H9 (cell line): ENCODE measurements around the gene MTTP. TPM values are rescaled to one million over a fixed set of nuclear protein-coding genes. Genes with fewer than 3 reads are reported as not detected.

Experiments
- DNase-seq: peaks from one replicate; pipeline ENCODE4 v3.0.0-alpha.2; 2017
- H2AFZ ChIP-seq: one replicate; pipeline ENCODE4 v1.6.1; 2013; ENCODE audit warnings: mild to moderate bottlenecking, low read length, control low read depth, moderate library complexity
- H2AK5ac ChIP-seq: 2 replicates; pipeline ENCODE4 v1.6.1; 2013; ENCODE audit warnings: low read length, control low read depth, mixed read lengths; ENCODE audit not compliant: insufficient read length
- H2BK120ac ChIP-seq: one replicate; pipeline ENCODE4 v1.6.1; 2013; ENCODE audit warnings: low read depth, mild to moderate bottlenecking, low read length, control low read depth, inconsistent platforms; ENCODE audit not compliant: poor library complexity, severe bottlenecking
- H2BK12ac ChIP-seq: 2 replicates; pipeline ENCODE4 v1.6.1; 2013; ENCODE audit warnings: low read length, control low read depth, mixed read lengths, low read depth; ENCODE audit not compliant: insufficient read length
- H2BK15ac ChIP-seq: 2 replicates; pipeline ENCODE4 v1.6.1; 2013; ENCODE audit warnings: low read depth, low read length, control low read depth
- H2BK20ac ChIP-seq: one replicate; pipeline ENCODE4 v1.6.1; 2013; ENCODE audit warnings: low read depth, mild to moderate bottlenecking, low read length, control low read depth, inconsistent platforms; ENCODE audit not compliant: poor library complexity, severe bottlenecking
- H2BK5ac ChIP-seq: 2 replicates; pipeline ENCODE4 v1.6.1; 2013; ENCODE audit warnings: low read length, control low read depth, mixed read lengths; ENCODE audit not compliant: insufficient read length
- H3K14ac ChIP-seq: 2 replicates; pipeline ENCODE4 v1.6.1; 2013; ENCODE audit warnings: low read length, control low read depth; ENCODE audit not compliant: insufficient read depth
- H3K18ac ChIP-seq: 2 replicates; pipeline ENCODE4 v1.6.1; 2013; ENCODE audit warnings: low read depth, mild to moderate bottlenecking, mixed read lengths, low read length, control low read depth; ENCODE audit not compliant: insufficient read length
- H3K23ac ChIP-seq: 2 replicates; pipeline ENCODE4 v1.6.1; 2013; ENCODE audit warnings: low read length, control low read depth, mixed read lengths, low read depth; ENCODE audit not compliant: insufficient read length
- H3K23me2 ChIP-seq: 2 replicates; pipeline ENCODE4 v1.6.1; 2013; ENCODE audit warnings: low read depth, mild to moderate bottlenecking, mixed read lengths, low read length, control low read depth; ENCODE audit not compliant: insufficient read length, poor library complexity, severe bottlenecking
- H3K27ac ChIP-seq: 2 replicates; pipeline ENCODE4 v1.5.1; 2013; ENCODE audit warnings: low read length, control low read depth, mixed read lengths, low read depth; ENCODE audit not compliant: insufficient read length
- H3K27me3 ChIP-seq: 2 replicates; pipeline ENCODE4 v1.6.1; 2013; ENCODE audit warnings: low read length, control low read depth, inconsistent platforms; ENCODE audit not compliant: insufficient read depth
- H3K4ac ChIP-seq: 2 replicates; pipeline ENCODE4 v1.6.1; 2013; ENCODE audit warnings: low read depth, mild to moderate bottlenecking, control low read depth, inconsistent platforms, low read length, moderate library complexity
- H3K4me1 ChIP-seq: 2 replicates; pipeline ENCODE4 v1.6.1; 2013; ENCODE audit warnings: low read length, control low read depth, inconsistent platforms; ENCODE audit not compliant: insufficient read depth
- H3K4me2 ChIP-seq: 2 replicates; pipeline ENCODE4 v1.6.1; 2013; ENCODE audit warnings: low read length, control low read depth, mixed read lengths; ENCODE audit not compliant: insufficient read length, insufficient read depth
- H3K56ac ChIP-seq: 2 replicates; pipeline ENCODE4 v1.6.1; 2013; ENCODE audit warnings: low read depth, mild to moderate bottlenecking, mixed read lengths, low read length, control low read depth; ENCODE audit not compliant: insufficient read length
- H3K79me1 ChIP-seq: 2 replicates; pipeline ENCODE4 v1.6.1; 2013; ENCODE audit warnings: low read depth, mild to moderate bottlenecking, moderate library complexity, low read length, control low read depth, inconsistent platforms; ENCODE audit not compliant: insufficient read depth, poor library complexity, severe bottlenecking
- H3K79me2 ChIP-seq: 2 replicates; pipeline ENCODE4 v1.6.1; 2013; ENCODE audit warnings: low read length, control low read depth, inconsistent platforms; ENCODE audit not compliant: insufficient read depth
- H3K9ac ChIP-seq: 2 replicates; pipeline ENCODE4 v1.6.1; 2013; ENCODE audit warnings: low read length, control low read depth, mixed read lengths; ENCODE audit not compliant: insufficient read length; ENCODE audit errors: extremely low read depth
- H3K9me3 ChIP-seq: one replicate; pipeline ENCODE4 v1.6.1; 2013; ENCODE audit warnings: low read depth, low read length, inconsistent platforms; ENCODE audit not compliant: control insufficient read depth
- H3T11ph ChIP-seq: one replicate; pipeline ENCODE4 v1.6.1; 2013; ENCODE audit warnings: mild to moderate bottlenecking, low read length, control low read depth, inconsistent platforms
- H4K20me1 ChIP-seq: one replicate; pipeline ENCODE4 v1.6.1; 2013; ENCODE audit not compliant: control insufficient read depth, insufficient read length, insufficient read depth
- H4K5ac ChIP-seq: 2 replicates; pipeline ENCODE4 v1.6.1; 2013; ENCODE audit warnings: low read depth, mild to moderate bottlenecking, mixed read lengths, low read length, control low read depth; ENCODE audit not compliant: insufficient read length
- H4K8ac ChIP-seq: replicated peaks from 2 replicates; pipeline ENCODE4 v1.6.1; 2013; ENCODE audit warnings: low read length, control low read depth, mixed read lengths, low read depth; ENCODE audit not compliant: insufficient read length
- H4K91ac ChIP-seq: 2 replicates; pipeline ENCODE4 v1.6.1; 2013; ENCODE audit warnings: low read depth, mild to moderate bottlenecking, moderate library complexity, mixed read lengths, low read length, control low read depth; ENCODE audit not compliant: insufficient read length
- H3K27ac Mint-ChIP-seq, 3 experiments: 2 replicates in 2 of 3; 3 replicates in 1 of 3; pipeline ENCODE4 v1.8.0; 2020 to 2021; ENCODE audit warnings: mixed read lengths in 3 of 3, mild to moderate bottlenecking in 1 of 3, moderate library complexity in 1 of 3
- H3K27me3 Mint-ChIP-seq: 2 replicates; pipeline ENCODE4 v1.8.0; 2021; ENCODE audit warnings: low read depth, mild to moderate bottlenecking, moderate library complexity, mixed read lengths
- H3K36me3 Mint-ChIP-seq, 3 experiments: 2 replicates in 2 of 3; 3 replicates in 1 of 3; pipeline ENCODE4 v1.8.0; 2020 to 2021; ENCODE audit warnings: low read depth in 3 of 3, mixed read lengths in 3 of 3; ENCODE audit not compliant: insufficient read depth in 1 of 3
- H3K4me1 Mint-ChIP-seq, 2 experiments: 2 replicates each; pipeline ENCODE4 v1.8.0; 2020; ENCODE audit warnings: mixed read lengths in 2 of 2
- H3K4me3 Mint-ChIP-seq, 2 experiments: 2 replicates in 1 of 2; 3 replicates in 1 of 2; pipeline ENCODE4 v1.8.0; 2020 to 2021; ENCODE audit warnings: mild to moderate bottlenecking in 2 of 2, mixed read lengths in 2 of 2, moderate library complexity in 1 of 2
- H3K9me3 Mint-ChIP-seq, 2 experiments: 2 replicates in 1 of 2; 3 replicates in 1 of 2; pipeline ENCODE4 v1.8.0; 2020; ENCODE audit warnings: mild to moderate bottlenecking in 2 of 2, mixed read lengths in 2 of 2, moderate library complexity in 1 of 2
- CTCF ChIP-seq: fragments of 200-600 bp; sonication (generic); conservative IDR thresholded peaks from 3 replicates; pipeline ENCODE4 v1.8.0; 2021; ENCODE audit warnings: antibody characterized with exemption, mild to moderate bottlenecking
- WGBS: extraction: QIAGEN DNeasy Blood & Tissue Kit; methylation state at CpG from one replicate; pipeline ENCODE4 v1.1.7; 2013; ENCODE audit warnings: missing lambda C conversion rate, low lambda C conversion rate, mixed read lengths; ENCODE audit not compliant: insufficient read length; ENCODE audit errors: extremely low coverage; 5-methylcytosine and 5-hydroxymethylcytosine counted together
- total RNA-seq: library from RNA; stranded (reverse); gene quantifications from 2 replicates; pipeline ENCODE4 v1.2.1, GENCODE V29; 2021

The MTTP gene
- total RNA-seq, 1 experiment from 2014 or later: 0.46 TPM

- no peak overlapping the region for H3K9ac ChIP-seq
- no peak for TF ChIP-seq CTCF
Observed at GRCh38 chr4:99647071-99647470, 72.4 kb downstream of the MTTP start.

More at GRCh38 chr4:99647071-99647470, 72.4 kb downstream of the MTTP start:
- no peaks in the 10 kb centered on the region for H3K23me2 ChIP-seq
- H3K4me2 ChIP-seq: no peak overlapping the region
- H4K8ac ChIP-seq: no peak overlapping the region
- no peak overlapping the region for H3K27ac ChIP-seq
- Mint-ChIP-seq H3K4me1 (peaks cover 30 to 46% of the 10 kb centered on the region in 2 experiments), H3K36me3 (no peaks in the 10 kb centered on the region), H3K27ac (no peak overlapping the region), H3K4me3 (no peak overlapping the region), H3K9me3 (no peaks in the 10 kb centered on the region; a peak in 2 of 5 replicates), H3K27me3 (peaks cover 84% of the 10 kb centered on the region)
- H3K79me2 ChIP-seq: no peaks in the 10 kb centered on the region
- H2BK20ac ChIP-seq: no peak overlapping the region
- no peaks in the 10 kb centered on the region for H3K9me3 ChIP-seq
- no peak overlapping the region for H3K23ac ChIP-seq
- H4K20me1 ChIP-seq: no peaks in the 10 kb centered on the region
- H4K91ac ChIP-seq: no peak overlapping the region
- no peak overlapping the region for H3K56ac ChIP-seq
- H2BK120ac ChIP-seq: no peak overlapping the region
- H2AFZ ChIP-seq: no peak overlapping the region
- H3K18ac ChIP-seq: no peak overlapping the region
- no peak for DNase-seq
- no peak overlapping the region for H2BK15ac ChIP-seq
- H2BK5ac ChIP-seq: no peak overlapping the region
- H3T11ph ChIP-seq: no peak overlapping the region
- peaks cover 3% of the 10 kb centered on the region; the same call in 1 of the 2 replicates for H3K27me3 ChIP-seq
- no peak overlapping the region for H3K4ac ChIP-seq
- H3K14ac ChIP-seq: no peak overlapping the region
- H4K5ac ChIP-seq: no peak overlapping the region
- WGBS: no CpG with 5 or more reads among the region's 4 CpGs
- no peak overlapping the region for H2BK12ac ChIP-seq
- no peaks in the 10 kb centered on the region for H3K79me1 ChIP-seq
- H2AK5ac ChIP-seq: no peak overlapping the region
- H3K4me1 ChIP-seq: peaks cover 9% of the 10 kb centered on the region; the same call in 1 of the 2 replicates
